AG08396 (cell line): ENCODE results near the gene TNK2.
"Not testable (repeated sequence)": the region's sequence is repeated elsewhere in the genome, so short reads cannot be mapped to it uniquely, and the experiment has no call there.

ENCODE experiments used
- DNase-seq: peaks from one replicate; pipeline ENCODE4 v3.0.0; 2012; ENCODE audit warnings: low spot score, mixed read lengths

The TNK2 gene

DNA sequence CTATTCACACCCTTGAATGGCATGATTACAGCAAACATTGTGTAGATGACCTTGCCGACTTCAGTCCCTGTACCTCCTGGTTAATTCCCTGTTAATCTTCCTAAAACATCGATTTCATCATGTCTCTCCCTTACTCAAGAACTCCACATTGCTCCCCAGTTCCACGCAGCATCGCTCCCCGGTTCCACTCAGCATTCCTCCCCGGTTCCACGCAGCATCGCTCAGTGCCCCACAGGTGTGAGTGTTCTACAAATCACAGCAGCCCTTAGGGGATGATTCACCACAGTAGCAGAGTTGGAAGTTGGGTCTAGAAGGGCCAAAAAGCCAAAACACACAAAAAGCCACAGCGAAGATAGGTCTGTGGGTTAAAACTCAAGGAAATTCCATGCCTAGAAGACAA, 8.6 kb upstream of the TNK2 start:
- no peak for DNase-seq

DNA sequence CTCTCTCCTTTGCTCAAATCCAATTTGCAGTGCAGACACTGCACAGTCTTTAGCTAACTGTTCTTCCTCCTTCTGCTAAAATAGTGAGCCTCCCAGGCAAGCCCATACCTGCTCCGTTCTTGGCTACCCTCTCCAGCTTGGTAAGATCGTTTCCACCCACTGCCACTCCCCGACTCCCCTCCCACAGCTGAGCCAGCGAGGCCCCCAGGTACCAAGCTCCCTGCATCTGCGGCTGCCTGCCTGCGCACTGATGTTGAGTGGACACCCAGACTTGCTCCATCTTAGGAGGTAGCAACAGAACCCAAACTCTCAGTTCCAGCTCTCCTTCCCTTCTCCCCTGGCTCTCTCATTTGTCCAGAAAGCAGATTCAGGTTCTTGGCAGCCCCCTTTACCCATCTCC, 7.9 kb upstream of the TNK2 start:
- DNase-seq, result no peak

DNA sequence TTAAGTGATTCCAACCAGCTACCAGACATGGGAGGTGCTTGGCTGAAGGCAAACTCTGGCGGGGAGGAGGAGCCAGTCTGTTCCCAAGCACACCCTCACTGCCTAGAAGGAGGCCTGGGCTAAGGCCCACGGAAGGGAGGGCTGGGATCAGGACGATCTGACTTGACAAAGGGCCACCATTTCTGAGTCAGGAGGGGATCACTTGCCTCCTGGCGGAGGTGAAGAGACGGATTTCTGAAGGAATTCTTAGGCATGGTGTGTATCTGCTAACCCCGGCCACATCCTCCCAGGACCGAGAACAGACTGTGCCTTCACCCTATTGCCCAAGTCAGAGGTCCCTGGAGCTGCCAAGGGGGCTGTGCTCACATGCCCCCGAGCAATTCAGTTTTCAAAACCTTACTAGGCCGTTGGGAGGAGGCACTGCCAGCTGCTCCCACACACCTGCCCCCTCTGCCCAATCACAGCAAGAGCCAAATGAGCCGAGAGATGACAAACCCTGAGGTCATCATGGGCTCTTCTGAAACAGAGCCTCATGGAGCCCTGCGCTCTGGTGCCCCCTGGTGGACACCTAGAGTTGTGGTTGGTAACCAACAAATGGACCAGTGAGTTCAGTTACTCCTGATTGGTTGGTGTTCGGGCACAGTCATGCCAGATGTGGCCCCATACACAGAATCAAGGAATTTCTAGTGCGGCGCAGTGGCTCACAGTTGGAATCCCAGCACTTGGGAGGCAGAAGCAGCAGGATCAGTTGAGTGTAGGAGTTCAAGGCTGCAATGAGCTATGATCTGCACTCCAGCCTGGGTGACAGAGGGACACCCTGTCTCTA, 6.5 kb upstream of the TNK2 start:
- DNase-seq, result peak; percentile 96

DNA sequence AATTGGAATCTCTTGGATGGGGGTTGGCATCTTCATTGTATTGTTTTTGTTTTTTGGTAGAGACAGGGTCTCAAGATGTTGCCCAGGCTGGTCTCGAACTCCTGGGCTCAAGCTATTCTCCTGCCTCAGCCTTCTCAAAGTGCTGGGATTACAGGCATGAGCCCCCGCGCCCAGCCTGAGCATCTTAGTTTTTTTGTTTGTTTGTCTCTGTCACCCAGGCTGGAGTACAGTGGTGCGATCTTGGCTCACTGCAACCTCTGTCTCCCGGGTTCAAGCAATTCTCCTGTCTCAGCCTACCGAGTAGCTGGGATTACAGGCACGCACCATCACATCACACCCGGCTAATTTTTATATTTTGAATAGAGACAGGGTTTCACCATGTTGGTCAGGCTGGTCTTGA, 5.8 kb upstream of the TNK2 start:
- DNase-seq, result not testable (repeated sequence)

DNA sequence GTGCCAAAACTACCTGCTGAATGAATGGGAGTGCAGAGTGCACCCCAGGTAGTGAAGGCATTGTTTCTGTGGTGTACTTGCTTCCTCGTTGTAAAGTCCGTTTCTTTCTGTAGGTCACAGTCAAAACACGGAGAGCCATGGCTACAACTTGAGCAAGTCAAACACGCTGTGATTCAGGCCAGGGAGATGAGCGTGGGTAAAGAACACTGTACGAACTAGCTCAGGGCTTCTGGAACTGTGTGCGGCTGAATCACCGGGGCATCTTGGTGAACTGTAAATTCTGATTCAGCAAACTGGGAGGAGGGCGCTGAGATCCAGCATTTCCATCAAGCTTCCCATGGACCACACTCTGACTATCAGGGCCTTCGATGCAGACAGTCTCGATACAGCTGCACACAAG, 5.0 kb upstream of the TNK2 start:
- DNase-seq, result no peak

DNA sequence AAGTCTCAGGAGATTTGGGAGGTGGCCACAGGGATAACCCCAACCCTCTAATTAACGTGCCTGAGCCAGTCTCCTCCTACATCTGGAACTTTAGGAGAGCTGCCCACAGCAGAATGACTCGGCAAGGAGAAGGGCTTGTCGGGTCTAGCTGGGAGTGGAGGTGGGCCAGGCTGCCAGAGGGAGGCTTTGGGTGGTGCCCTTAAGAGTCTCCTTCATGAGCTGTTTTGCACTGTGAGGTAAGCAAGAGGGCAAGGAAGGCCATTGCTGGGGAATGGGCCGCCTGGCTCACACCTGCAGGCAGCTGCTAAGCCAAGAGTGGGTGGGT, 3.6 kb upstream of the TNK2 start:
- DNase-seq, result peak; percentile 10

DNA sequence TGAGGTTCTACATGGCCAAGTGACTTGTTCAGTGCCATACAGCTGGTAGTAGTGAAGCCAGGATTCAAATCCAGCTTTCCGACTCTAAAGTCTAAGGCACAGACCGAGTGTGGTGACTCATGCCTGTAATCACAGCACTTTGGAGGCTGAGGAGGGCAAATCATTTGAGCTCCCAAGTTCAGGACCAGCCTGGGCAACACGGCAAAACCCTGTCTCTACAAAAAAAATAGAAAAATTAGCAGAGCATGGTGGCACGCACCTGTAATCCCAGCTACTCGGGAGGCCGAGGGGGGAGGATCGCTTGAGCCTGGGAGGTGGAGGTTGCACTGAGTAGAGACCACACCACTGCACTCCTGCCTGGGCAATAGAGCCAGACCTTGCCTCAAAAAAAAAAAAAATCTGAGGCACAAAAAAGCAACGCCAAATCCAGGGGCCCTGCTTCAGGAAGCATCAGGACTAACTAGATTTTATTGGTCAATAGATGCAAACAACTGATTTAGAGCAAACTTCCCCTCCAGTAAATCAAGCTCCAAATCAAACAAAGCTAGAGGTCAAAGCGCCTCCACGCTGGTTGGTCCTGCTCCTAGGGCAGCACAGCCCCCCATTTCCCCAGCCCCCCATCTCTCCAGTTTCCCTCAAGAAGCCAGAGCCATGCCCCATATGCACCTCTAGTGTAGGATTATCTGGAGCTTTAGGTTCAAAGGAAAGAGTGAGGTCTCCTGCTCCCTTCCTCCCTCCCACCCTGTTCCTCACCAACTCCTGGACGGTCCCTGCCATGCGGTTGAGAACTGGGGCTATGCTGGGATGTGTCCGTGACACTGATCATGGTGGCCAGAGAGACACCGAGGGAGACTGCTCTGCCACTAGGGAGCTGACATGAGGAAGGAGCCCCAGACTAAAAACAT, 2.9 kb upstream of the TNK2 start:
- DNase-seq, result no peak

DNA sequence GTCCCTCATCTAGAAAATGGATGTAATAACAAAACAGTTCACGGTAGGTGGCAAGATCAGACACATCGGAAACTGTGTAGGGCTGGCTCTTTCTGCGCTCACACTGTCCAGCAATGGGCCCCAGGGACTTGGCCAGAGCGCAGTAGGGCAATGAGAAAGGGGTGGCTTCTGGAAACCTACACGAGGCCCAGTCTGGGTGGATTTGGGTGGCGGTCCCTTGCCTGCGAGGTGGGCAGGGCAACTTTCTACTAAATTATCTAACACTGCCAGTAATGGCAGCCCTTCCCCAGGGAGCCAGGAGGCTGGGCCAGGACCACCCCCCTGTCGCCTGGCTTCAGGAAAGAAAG, 2.1 kb upstream of the TNK2 start:
- DNase-seq, result no peak

DNA sequence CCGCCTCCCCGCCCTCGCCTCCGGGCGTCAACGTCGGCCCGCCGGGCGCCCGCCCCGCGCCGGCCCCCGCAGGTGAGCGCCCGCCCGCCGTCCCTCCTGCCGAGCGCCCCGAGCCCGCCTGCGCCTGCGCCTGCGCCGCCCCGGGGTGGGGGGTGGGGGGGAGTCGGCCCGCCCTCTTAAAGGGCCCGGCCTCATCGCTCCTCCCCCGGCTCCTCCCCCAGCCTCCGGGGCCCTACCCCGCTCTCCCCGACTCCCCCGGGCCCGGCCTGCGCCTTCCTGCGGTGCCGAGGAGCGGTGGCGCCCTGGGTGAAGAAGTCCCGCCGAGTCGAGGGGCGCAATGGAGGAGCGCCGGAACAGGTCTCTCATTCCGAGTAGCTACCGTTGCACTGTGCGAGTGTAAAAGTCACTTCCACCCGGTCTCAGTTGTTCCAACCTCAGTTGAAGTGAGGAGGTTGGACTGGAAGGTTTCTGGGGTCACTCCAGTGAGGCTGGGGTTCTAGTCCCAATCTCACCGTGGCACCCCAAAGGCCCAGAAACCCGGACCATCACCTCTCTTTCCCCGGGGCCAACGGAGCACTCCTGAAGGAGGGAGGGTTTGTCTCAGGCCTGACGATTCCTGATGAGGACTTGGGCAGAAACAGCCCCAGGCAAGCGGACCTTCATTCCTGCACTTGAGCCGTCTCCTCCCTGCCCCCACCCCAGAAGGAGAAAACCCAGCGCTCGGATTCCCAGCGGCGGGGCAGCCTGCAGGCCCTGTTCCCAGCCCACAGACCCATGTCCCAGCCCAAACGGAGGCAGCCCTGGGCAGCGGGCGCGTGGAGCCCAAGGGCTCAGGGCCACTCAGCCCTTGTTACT, 1.5 kb upstream of the TNK2 start:
- DNase-seq, result peak; percentile 97

DNA sequence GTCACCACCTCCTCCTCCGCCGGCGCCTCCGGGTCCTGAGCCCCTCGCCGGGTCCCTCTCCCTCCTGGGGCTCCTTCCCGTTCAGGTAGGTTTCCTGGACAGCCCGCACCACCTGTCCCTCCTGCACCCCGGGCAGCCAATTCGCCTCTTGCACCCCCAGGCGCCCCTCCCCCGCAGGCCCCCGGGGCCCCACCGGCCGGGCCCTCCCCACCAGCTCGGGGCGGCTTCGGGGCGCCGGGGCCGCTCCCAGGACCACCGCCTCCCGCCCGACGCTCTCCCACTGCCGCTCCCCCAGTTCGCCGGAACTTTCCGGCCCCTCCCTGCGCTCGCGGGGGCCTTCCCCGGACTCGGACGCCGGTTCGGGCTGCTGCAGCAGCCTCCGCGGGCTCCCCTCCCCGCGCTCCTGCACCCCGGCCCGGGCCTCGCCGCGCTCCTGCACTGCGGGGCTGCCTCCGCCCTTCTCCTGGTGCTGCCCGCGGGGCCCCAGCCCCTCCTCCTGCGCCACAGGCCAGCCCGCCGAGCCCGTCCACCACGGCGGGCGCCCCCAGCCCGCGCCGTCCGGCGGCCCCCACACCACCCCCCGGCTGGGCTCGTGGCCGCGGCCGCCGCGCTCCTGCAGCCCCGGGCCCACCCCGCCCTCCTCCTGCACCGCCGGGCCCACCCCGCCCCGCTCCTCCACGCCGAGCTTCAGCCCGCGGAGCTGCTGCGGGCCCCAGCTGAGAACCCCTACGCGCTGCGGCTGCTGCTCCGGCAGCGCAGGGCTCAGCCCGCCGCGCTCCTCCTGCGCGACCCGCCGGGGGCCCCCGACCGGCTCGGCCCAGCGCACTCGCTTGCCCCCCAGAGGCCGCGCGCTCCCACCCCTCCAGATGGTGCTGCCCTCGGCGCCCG, 587 bp upstream of the TNK2 start:
- DNase-seq, result peak; percentile 72

DNA sequence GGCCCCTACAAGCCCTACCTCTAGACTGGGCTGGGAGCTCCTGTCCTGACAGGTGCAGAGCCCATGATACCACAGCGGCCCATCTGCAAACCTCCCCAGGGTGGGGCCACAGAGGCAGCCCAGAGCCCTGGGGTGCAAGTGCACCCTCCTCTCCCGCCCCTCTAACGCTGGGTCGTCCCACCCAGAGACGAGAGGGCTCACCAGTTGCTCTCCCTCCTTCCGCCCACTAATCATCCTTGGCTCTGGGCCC, 742 bp downstream of the TNK2 start:
- DNase-seq, result no peak

DNA sequence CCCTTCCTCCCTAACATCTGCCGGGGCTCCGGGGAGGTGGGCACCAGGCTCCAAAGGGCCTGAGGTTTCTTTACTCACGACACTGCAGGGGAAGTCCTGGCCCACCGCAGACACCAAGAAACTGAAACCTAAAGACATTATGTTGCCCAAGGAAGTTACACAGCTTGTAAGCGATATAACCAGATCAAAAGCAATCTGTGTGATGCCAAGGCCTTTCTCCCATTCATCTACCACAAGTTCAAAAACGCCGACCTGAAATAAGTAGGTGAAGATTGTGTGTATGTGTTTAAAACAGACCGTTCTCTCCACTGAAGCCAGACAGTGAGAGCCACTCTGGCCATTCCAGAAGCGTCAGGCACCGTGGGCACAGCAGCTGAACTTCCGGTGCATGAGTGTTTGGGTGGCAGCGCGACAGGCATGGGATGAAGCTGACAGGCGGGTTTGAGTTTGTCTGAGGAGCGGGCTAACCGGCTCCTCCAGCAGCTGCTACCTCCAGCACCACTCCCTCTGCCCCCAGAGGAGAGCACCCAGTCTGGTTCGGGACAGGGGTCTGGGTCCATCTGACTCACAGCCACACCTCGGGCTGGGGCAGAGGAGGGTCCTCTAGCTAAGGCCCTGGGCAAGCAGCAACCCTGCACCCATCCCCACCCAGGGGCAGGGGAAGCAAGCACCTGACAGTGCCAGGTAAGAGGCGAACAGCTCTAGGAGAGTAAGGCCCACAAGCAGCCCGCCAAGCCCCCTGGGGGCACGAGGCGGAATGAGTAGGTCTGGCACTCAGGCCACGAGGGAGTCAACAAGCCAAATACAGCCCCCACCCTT, 1.3 kb downstream of the TNK2 start:
- DNase-seq, result peak; percentile 9

DNA sequence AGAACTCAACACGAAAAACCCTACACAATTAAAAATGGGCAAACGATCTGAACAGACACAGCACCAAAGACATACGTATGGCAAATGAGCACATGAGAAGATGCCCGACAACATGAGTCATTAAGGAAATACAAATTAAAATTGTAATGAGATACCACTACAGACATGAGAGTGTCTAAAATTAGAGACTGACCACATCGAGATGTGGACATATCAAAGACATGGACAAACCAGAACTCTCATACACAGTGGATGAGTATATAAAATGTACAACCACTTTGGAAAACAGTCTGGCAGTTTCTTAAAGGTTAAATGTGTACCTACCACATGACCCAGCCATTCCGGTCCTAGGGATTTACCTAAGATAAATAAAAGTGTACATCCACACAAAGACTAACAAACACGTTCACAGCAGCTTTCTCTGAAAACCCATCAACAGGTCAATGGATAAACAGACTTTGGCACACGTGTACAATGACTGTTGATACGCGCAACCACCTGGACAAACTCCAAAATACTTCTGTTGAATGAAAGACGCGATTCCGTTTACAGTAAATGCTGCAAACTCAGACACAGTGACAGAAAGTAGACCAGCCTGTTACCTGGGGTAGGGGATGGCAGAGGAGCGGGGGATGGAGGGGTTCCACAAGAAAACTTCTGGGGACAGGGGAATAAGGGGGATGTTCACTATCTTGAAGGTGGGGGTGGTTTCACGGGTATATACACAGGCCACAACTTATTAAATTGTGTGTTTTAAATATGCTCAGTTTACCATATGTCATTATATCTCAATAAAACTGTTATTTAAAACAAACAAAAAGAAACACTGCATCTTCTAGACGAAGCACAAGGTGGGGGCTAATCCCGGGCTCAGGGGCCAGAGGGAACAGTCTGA, 2.1 kb downstream of the TNK2 start:
- peak; percentile 55 for DNase-seq

DNA sequence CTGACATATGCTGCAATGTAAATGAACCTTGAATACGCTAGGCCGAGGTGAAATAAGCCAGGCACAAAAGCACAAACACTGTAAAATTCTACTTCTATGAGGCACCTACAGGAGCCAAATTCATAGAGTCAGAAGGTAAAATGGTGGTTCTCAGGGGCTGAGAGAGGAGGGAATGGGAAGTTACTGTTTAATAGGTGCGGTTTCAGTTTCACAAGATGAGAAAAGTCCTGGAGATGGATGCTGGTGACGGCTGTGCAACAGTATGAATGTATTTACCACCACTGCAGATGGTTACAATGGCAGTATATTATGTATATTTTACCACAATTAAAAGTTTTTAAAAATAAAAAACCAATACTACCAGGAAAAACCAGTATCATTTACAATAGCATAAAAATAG, 4.0 kb downstream of the TNK2 start:
- no peak for DNase-seq

DNA sequence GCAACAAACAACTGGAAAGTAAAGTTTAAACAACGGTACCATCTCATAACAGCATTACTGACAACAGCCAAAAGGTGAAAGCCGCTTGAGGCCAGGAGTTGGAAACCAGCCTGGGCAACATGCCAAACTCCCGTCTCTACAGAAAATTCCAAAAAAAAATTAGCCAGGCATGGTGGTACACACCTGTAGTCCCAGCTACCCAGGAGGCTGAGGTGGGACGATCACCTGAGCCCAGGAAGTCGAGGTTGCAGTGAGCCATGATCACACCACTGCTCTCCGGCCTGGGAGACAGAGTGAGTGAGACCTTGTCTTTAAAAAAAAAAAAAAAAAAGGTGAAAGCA, 4.4 kb downstream of the TNK2 start:
- DNase-seq, result no peak

DNA sequence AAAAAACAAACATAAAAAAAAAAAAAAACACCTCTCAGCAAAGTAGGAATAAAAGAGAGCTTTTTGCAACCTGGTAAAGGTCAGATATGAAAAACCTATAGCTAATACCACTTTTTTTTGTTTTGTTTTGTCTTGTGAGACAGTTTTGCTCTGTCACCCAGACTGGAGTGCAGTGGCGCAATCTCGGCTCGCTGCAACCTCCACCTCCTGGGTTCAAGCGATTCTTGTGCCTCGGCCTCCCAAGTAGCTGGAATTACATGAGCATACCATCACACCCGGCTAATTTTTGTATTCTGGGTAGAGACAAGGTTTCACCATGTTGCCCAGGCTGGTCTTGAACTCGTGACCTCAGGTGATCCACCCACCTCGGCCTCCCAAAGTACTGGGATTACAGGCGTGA, 5.7 kb downstream of the TNK2 start:
- not testable (repeated sequence) for DNase-seq

DNA sequence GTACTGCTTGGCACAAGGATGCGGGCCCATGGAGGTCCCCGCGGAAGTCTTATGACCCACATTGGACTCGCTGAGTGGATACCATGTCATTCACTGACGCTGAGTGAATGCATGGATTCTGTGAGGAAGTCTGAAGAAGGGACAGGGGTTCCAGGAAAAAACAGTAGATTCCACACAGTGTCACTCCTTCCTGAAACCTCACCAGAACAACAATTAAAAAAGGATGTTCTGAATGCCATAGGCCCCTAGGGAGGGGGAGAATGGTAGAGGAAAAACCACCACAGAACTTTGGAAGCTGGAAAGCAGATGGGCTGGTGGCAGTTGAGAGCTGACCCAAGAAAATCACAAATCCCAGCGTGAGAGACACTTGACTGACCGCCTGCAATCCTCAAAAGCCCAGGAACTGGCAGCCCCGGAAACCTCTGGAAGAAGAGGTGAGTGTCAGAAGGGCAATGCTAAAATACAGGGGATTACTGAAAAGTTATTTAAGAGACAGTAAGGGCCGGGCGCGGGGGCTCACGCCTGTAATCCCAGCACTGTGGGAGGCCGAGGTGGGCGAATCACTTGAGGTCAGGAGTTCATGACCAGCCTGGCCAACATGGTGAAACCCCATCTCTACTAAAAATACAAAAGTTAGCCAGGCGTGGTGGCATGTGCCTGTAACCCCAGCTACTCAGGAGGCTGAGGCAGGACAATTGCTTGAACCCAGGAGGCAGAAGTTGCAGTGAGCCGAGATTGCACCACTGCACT, 6.3 kb downstream of the TNK2 start:
- not testable (repeated sequence) for DNase-seq

DNA sequence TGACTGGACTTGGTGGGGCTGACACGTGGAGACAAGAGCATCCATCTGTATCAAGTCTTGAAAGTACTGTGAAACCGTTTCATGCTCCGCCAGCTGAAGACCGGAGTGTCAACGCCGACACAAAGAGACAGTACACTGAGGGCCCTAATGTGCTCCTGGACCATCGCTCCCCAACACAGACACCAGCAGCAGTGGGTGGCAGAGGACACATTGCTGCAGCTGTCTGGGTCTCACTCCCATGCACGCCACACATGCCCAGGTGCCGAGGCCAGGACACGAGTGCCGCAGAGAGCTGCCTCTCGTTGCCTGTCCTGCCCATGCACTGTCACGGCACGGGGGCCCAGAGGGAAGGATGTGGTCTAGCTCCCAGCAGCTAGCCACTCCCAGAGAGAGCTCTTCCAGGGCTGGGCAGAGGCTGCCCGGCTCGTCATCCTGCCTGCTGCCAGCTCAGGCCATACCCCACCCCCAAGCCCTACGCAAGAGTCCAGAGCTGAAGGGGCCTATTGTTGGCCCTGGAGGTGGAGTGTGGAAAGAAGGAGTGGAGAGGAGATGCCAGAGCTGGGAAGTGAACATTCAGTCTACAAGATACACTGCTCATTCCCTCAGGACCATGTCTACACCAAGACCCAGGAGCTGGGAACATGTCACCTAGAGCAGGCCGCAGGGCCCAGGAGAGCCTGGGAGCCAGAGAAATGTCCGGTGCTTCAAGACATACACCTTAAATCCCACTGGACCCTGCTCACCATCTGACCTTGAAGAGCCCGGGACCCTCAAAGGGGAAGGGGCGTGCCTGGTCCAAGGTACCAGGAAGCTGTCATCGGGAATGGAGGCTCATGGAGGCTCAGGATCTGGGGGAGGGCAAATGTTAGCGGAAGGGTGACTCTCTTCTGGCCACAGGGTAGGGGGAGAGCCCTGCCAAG, 7.7 kb downstream of the TNK2 start:
- DNase-seq, result peak; percentile 25
